Mammary epithelial cell (primary cell): ENCODE data around the gene AQP9.
A peak's percentile ranks its signal among the peaks of the same experiment; 100 is the strongest.

ENCODE experiments used
- CTCF ChIP-seq, 2 donors: IDR thresholded peaks in 1 of 2; conservative IDR thresholded peaks in 1 of 2; 2 replicates each; pipeline ENCODE4 v1.5.1; 2011 to 2012; ENCODE audit warnings: inconsistent platforms in 2 of 2, low read length in 2 of 2, mild to moderate bottlenecking in 2 of 2, control low read depth in 1 of 2, low read depth in 1 of 2; ENCODE audit not compliant: insufficient read depth in 1 of 2; ENCODE audit errors: extremely low read depth in 1 of 2
- EZH2 ChIP-seq: IDR thresholded peaks from 2 replicates; pipeline ENCODE4 v1.6.1; 2012; ENCODE audit warnings: low read length, inconsistent platforms, borderline replicate concordance

- TF ChIP-seq CTCF (conservative IDR thresholded peaks at IDR 0.05 in 1 of 2, IDR thresholded peaks at IDR 0.05 in 1 of 2; ENCODE audit: extremely low read depth in 1 of 2, insufficient read depth in 1 of 2, low read depth in 1 of 2, low read length in 2 of 2) (peak; percentile 17 to 27), EZH2 (no peak)
These were observed 84.5 kb downstream of the AQP9 start for GRCh38 chr15:58222679-58223078.
